HG03442 (cell line): ENCODE measurements around the gene STK36.

Experiments used
- ATAC-seq: cut with Tn5 transposase; IDR thresholded peaks from one replicate; pipeline ENCODE4 v1.9.1; 2021; ENCODE audit warnings: mild to moderate bottlenecking, moderate library complexity; ENCODE audit not compliant: unreplicated experiment

The STK36 gene

GRCh38 chr2:218746960-218747359 is 75.1 kb downstream of the STK36 start:
- ATAC-seq = no peak

GRCh38 chr2:218748741-218749441 is 77.0 kb downstream of the STK36 start:
- ATAC-seq = no peak
